Tibial nerve (tissue), 4 donors: ENCODE measurements around the gene IGFL4. TPM values are rescaled to one million over a fixed set of nuclear protein-coding genes. Genes with fewer than 3 reads are reported as not detected.

ENCODE experiments used
- DNase-seq, 2 donors: peaks; one replicate each; pipeline ENCODE4 v3.0.0-alpha.2; 2019; ENCODE audit warnings: low spot score in 2 of 2
- H3K27ac ChIP-seq, 4 donors: fragments of 200-600 bp; sonication (generic) in 3 of 4; one replicate each; pipeline ENCODE4 v1.5.1; 2017 to 2019; ENCODE audit warnings: mild to moderate bottlenecking in 1 of 4
- H3K27me3 ChIP-seq, 2 donors: fragments of 200-600 bp; sonication (generic) in 1 of 2; one replicate each; pipeline versions ENCODE4 v1.5.1 to v1.6.0; 2017 to 2019
- H3K36me3 ChIP-seq, 3 donors: fragments of 200-600 bp; sonication (generic); one replicate each; pipeline ENCODE4 v1.5.1; 2018 to 2019
- H3K4me1 ChIP-seq, 4 donors: fragments of 200-600 bp; sonication (generic) in 3 of 4; one replicate each; pipeline ENCODE4 v1.5.1; 2017 to 2019
- H3K4me3 ChIP-seq, 4 donors: fragments of 200-600 bp; sonication (generic) in 3 of 4; one replicate each; pipeline ENCODE4 v1.5.1; 2017 to 2019; ENCODE audit warnings: mild to moderate bottlenecking in 1 of 4, moderate library complexity in 1 of 4
- H3K9me3 ChIP-seq, 4 donors: fragments of 200-600 bp; sonication (generic) in 3 of 4; one replicate each; pipeline ENCODE4 v1.5.1; 2017 to 2019
- CTCF ChIP-seq, 5 experiments: fragments of 200-600 bp in 3 of 5; fragments of 450-650 bp in 2 of 5; sonication (generic) in 3 of 5; IDR thresholded peaks; one replicate each; pipeline ENCODE4 v1.5.1; 2016 to 2019; ENCODE audit warnings: antibody characterized with exemption in 5 of 5, mild to moderate bottlenecking in 3 of 5, moderate library complexity in 2 of 5
- EP300 ChIP-seq, 2 donors: sonication (generic); formaldehyde crosslinking; IDR thresholded peaks; one replicate each; pipeline ENCODE4 v1.6.1; 2017; ENCODE audit warnings: antibody characterized with exemption in 2 of 2, mild to moderate bottlenecking in 1 of 2
- POLR2A ChIP-seq, 2 donors: fragments of 450-650 bp; IDR thresholded peaks; one replicate each; pipeline ENCODE4 v1.6.1; 2017; ENCODE audit warnings: antibody characterized with exemption in 2 of 2, mild to moderate bottlenecking in 2 of 2, moderate library complexity in 2 of 2
- WGBS, 2 donors: methylation state at CpG; one replicate each; pipeline ENCODE4 v1.1.5; 2018; 5-methylcytosine and 5-hydroxymethylcytosine counted together
- total RNA-seq, 4 donors: library from RNA; depleted of rRNA; stranded (reverse); fragments of >200 nt; gene quantifications; one replicate each; pipeline ENCODE4 v1.1.0, GENCODE V29; 2016

IGFL4 gene
- total RNA-seq, 4 donors from 2014 or later, result 0.21 to 1.8 (median 0.89) TPM

GRCh38 chr19:46000491-46001246 is 40.1 kb downstream of the IGFL4 start:
- TF ChIP-seq EP300 (IDR thresholded peaks at IDR 0.05), result no peak
- no peak for TF ChIP-seq POLR2A (IDR thresholded peaks at IDR 0.05)
- TF ChIP-seq CTCF (IDR thresholded peaks at IDR 0.05), result no peak
- Histone ChIP-seq H3K27me3 (peaks cover 0 to 28% of the 10 kb centered on the region in 2 donors), H3K4me3 (peak overlapping the region in 1 of 4 donors; percentile 11), H3K4me1 (peaks cover 0 to 30% (median 14%) of the 10 kb centered on the region in 4 donors), H3K36me3 (peaks cover 0 to 43% (median 0%) of the 10 kb centered on the region in 3 donors), H3K27ac (no peak overlapping the region), H3K9me3 (no peaks in the 10 kb centered on the region)
- WGBS, 2 donors, result 5% methylated on average over 28 to 34 of the region's 34 CpGs
- DNase-seq, result no peak

- no peak for DNase-seq
Observed at GRCh38 chr19:45999653-46000121, 41.1 kb downstream of the IGFL4 start.

GRCh38 chr19:45998834-45999233 is 42.0 kb downstream of the IGFL4 start:
- Histone ChIP-seq H3K27me3 (peaks cover 0 to 28% of the 10 kb centered on the region in 2 donors), H3K9me3 (no peaks in the 10 kb centered on the region), H3K4me3 (no peak overlapping the region), H3K4me1 (peaks cover 0 to 37% (median 14%) of the 10 kb centered on the region in 4 donors), H3K36me3 (peaks cover 0 to 26% (median 0%) of the 10 kb centered on the region in 3 donors), H3K27ac (no peak overlapping the region)
- no peak for DNase-seq
- 85 to 93% methylated on average over 4 of the region's 4 CpGs for WGBS, 2 donors
- no peak for TF ChIP-seq CTCF (IDR thresholded peaks at IDR 0.05)
- TF ChIP-seq POLR2A (IDR thresholded peaks at IDR 0.05), result no peak
- no peak for TF ChIP-seq EP300 (IDR thresholded peaks at IDR 0.05)

More at GRCh38 chr19:45999653-46000121, 41.1 kb downstream of the IGFL4 start:
- Histone ChIP-seq H3K36me3 (peaks cover 0 to 34% (median 0%) of the 10 kb centered on the region in 3 donors), H3K4me1 (peaks cover 0 to 32% (median 14%) of the 10 kb centered on the region in 4 donors), H3K9me3 (no peaks in the 10 kb centered on the region), H3K27me3 (peaks cover 0 to 28% of the 10 kb centered on the region in 2 donors), H3K4me3 (no peak overlapping the region), H3K27ac (no peak overlapping the region)
- WGBS, 2 donors, result 15 to 20% methylated on average over 14 of the region's 14 CpGs
- TF ChIP-seq EP300 (IDR thresholded peaks at IDR 0.05), result no peak
- no peak for TF ChIP-seq CTCF (IDR thresholded peaks at IDR 0.05)
- no peak for TF ChIP-seq POLR2A (IDR thresholded peaks at IDR 0.05)

GRCh38 chr19:45996933-45997332 is 43.9 kb downstream of the IGFL4 start:
- Histone ChIP-seq H3K27me3 (peaks cover 0 to 28% of the 10 kb centered on the region in 2 donors), H3K36me3 (peaks cover 0 to 13% (median 0%) of the 10 kb centered on the region in 3 donors), H3K27ac (no peak overlapping the region), H3K4me1 (peaks cover 0 to 37% (median 14%) of the 10 kb centered on the region in 4 donors), H3K4me3 (no peak overlapping the region), H3K9me3 (no peaks in the 10 kb centered on the region)
- WGBS, 2 donors, result 93 to 95% methylated on average over 8 of the region's 8 CpGs
- no peak for DNase-seq
- no peak for TF ChIP-seq POLR2A (IDR thresholded peaks at IDR 0.05)
- TF ChIP-seq EP300 (IDR thresholded peaks at IDR 0.05), result no peak
- no peak for TF ChIP-seq CTCF (IDR thresholded peaks at IDR 0.05)
